Activated CD4-positive, alpha-beta T cell treated with anti-CD3 and anti-CD28 coated beads, Interleukin-2, amount 50 U/mL, for 24 hours (primary cell): Measurements from ENCODE around the gene SLC35A2.
A peak's percentile ranks its signal among the peaks of the same experiment; 100 is the strongest.
"Not testable (repeated sequence)": the region's sequence is repeated elsewhere in the genome, so short reads cannot be mapped to it uniquely, and the experiment has no call there.

ENCODE experiments used
- DNase-seq, 2 donors: peaks; one replicate each; pipeline ENCODE4 v3.0.0-alpha.2; 2020; ENCODE audit warnings: low read depth in 1 of 2, low spot score in 1 of 2

SLC35A2 gene

DNA sequence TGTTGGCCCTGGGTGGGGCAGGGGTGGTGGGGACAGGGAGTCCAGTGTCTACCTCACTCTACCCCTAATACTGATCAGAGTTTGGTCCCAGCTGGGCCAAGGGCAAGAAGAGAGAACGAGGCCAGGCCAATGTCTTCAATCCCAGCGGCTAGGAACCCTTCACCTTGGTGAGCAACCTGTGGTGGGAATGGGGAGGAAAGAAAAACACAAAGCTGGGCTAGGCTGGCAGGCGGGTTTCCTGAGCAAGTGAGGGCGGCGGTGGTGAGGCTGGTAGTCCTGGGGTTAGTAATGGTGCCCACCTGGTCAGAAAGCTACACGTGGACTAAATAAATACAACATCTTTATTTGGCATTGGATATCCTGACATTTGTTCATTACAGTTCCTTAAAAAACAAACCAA is 8.2 kb downstream of the SLC35A2 start:
- no peak for DNase-seq

DNA sequence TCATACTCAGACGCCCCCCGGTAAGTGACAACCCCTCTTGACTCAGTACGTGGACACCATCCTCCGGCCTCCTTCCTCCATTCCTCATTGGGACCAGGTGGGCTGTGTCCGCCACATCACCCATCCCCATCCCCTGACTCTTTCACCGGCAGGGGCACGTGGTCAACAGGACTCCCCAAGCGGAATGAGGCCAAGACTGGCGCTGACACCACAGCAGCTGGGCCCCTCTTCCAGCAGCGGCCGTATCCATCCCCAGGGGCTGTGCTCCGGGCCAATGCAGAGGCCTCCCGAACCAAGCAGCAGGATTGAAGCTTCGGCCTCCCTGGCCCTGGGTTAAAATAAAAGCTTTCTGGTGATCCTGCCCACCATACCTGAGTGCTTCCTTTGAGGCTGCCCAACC is 8.7 kb downstream of the SLC35A2 start:
- no peak for DNase-seq

DNA sequence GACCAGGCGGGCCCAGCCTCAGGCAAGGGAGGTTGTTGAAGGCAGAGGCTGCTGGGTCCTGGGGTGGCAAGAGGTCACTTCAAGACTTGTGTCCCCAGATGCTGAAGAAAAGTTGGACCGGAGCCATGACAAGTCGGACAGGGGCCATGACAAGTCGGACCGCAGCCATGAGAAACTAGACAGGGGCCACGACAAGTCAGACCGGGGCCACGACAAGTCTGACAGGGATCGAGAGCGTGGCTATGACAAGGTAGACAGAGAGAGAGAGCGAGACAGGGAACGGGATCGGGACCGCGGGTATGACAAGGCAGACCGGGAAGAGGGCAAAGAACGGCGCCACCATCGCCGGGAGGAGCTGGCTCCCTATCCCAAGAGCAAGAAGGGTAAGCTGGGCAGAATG is 9.3 kb downstream of the SLC35A2 start:
- no peak for DNase-seq

DNA sequence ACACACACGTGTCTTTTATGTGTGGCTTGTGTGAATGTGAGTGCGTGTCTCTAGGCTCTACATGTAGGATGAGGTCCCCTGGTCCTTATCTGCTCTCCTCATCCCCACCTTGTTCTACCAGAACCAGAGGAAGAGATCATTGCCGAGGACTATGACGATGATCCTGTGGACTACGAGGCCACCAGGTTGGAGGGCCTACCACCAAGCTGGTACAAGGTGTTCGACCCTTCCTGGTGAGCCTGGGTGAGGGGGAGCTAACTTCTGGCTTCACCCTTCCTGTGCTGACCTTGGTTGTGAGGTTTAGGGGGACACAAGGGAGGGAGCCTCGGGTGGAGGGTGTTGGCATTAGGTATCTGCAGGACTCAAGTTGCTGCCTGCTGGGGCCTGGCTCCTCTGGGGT is 10.4 kb downstream of the SLC35A2 start:
- DNase-seq, result no peak

DNA sequence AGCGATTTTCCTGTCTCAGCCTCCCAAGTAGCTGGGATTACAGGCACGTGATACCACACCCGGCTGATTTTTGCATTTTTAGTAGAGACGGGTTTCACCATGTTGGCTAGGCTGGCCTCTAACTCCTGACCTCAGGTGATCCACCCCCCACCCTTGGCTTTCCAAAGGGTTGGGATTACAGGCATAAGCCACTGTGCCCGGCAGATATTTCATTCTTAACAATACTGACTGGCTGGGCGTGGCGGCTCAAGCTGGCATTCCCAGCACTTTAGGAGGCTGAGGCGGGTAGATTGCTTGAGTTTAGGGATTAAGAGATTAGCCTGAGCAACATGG is 12.4 kb downstream of the SLC35A2 start:
- no peak for DNase-seq

DNA sequence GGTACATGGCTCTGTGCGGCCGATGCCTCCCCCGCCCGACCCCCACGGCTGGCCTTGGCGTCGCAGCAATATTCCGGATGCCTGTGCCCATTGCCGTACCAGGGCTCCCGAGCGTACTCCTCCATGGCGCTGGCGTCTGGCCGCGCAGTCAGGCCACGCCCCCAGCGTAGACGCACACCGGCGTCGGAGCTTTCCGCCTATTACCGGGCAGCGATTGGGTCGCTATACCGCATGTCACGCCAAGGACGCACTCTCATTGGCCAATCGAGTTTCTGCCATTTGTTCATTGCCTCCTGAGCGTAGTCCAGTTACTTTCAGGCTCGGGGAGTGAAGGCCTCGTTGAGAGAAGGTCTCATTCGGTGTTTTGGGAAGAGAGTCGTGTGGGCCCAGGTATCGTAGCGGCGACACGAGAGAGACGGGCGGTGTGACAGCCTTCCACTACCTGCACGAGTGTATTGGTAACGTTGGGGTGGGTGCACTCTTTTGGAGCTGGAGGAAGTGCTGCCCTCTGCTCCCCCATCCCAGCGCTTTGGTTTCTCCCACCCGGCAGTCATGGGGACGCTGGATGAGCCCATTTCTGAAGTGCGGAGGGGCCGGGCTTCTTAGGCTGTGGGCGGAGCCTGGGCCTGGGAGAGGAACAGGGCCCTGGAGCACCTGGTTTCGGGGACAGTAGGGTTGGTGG is 13.7 kb downstream of the SLC35A2 start, which contains the start of the genes PQBP1 and TIMM17B:
PQBP1 (plus strand) TSS at position 306 of the 682 bp plus-strand sequence. CDS start 580 bp downstream, outside the sequence.
TIMM17B (minus strand) TSS at position 144 of the 682 bp plus-strand sequence; CDS start at position 125, 19 bp downstream.
- peak; percentile 58 to 77 for DNase-seq

DNA sequence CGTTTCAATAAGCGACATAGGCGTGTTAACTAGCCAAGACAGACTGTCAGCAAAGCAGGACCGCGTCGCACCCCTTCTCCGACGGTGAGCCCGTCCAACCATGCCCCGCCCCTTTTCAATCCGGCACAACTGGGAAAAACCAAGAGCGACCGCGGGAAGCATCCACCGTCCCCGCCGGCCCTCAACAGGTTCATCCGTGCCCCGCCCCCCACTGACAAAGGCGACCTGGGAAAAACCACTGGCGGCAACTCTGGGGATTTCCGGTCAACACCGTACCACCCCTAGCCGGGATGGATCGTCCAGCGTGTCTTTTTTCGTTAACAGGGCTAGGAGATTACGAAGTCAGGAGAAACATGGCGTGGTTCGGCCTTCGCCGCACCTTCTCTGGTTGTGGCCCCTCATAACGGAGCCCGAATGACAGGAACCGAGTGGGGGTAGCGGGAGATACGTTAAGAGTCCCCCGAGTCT is 14.3 kb downstream of the SLC35A2 start:
- DNase-seq, result peak in 1 of 2 donors; percentile 54

DNA sequence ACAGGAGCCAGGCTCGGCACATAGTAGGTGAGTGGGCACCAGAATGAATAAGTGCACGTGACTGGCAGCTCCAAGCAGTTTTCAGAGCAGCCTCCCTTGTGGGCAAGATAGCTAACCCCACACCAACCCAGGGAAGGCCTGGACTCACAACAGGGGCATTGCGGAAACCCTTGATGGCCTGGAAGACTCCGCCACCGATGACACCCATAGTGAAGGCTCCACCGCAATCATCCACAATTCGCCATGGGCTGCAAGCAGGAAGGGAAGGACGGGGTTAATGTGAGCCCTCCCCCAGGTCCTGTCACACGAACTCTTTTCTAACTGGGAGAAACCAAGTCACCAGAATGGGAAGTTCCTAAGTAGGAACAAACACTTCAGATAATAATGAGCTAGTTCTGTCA is 14.8 kb downstream of the SLC35A2 start:
- no peak for DNase-seq

DNA sequence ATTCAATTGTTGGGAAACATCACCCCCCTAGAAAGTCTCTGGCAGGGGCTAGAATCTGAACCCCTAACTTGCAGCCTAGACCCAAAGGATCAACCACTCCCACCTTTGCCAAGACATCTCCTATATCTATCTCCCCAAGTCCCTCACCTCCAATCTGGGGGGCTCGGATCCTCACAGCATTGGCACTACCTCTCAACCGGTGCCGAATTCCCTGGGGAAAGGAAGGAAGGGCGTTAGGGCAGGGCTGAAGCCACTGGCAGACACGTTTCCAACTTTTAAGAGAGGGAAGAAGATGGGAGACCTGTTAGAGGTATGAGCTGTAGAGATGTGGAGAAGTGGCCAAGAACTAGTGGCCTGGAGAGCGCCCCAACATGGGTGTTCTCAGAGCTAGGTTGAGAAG is 16.6 kb downstream of the SLC35A2 start:
- no peak for DNase-seq

DNA sequence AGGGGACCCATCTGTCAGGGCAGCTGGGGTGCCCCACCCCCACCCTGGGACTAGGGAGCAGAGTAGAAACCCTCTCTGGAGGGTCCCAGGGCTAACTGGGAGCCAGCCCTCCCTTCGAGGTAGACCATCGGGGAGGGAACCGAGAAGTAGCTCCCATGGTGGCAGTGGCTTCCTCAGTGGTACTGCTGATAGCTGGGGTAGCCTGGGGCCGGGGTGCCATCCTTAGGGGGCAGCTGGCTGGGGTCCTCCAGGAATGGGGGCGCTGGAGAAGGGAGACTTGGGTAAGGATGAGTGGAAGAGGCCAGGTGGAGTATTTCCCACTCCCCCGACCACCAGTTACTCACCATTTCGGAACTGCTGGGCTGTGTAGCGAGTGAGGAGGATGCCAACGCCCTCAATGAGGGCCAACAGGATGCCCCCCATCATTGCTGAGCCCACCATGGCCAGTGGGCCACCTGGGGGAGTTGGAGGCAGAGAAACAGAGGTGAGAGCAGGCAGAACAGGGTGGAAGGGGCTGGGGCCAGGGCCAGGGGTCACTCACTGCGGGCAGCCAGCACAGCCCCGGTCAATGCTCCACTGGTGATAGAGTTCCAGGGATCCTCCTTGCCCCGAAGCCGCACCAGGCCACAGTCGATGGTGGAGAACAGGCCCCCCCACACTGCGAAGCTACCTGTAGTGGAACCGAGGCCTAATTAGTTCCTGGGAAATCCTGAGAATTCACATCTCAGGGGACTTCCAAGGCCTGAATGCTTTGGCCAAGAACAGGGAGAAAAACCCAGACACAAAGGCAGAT is 17.7 kb downstream of the SLC35A2 start:
- no peak for DNase-seq

DNA sequence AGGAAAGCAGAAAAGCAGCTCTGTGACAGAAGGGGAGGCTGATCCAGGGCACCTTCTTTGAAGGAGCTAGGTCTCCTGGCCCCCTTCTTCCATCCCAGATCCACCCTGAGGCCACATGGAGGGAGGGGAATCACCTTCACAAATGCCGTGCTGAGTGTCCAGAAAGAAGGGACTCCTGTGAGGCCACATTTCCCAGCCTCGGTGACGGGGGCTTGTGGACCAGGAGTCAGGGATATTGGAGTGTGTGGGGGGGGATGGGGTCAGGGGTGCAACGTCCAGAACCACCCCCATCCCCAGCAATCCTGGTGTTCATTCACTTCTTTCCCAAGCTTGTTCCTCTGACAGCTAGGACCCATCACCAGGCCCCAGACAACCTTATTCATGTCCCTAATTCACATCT is 18.6 kb downstream of the SLC35A2 start:
- no peak for DNase-seq

DNA sequence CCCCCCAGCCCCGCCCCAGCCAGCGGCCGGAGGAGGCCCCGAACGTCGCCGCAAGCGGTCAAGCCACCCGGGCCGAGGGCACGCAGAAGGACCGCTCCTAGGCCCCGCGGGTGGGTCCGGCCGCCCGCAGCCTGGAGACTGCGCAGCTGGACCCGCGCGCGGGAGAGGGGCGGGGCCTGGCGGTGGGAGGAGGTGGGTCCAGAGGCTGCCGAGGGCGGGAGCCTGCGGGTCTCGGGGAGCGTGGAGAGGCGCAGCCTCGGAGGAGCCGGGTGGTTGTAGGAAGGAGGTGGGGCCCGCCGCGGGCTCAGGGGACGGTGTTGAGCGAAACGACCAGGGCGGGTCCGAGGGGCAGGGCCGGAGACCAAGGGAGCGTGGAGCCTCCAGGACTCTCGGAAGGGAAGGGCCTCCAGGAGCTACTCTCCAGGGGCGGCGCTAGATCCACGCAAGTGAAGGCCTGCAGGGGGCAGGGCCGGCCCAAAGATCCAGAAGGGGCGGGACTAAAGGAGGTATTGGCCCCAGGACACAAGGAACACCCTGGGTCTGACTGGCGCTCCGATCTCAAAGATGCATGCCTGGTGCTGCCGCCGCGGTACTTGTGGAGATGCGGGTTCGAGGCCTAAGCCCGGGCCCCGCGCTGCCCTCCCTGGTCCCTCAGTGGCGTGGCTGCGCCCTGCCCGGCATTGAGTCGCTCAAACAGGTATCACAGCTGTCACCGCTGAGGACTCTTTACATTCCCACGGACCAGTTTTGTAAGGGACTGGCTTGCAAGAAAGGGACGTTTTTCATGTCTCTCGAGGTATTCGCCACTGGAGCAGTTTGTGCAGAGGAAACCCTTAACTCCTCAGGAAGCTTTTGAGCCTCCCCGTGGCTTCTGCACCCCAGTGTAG is 19.8 kb downstream of the SLC35A2 start:
- peak in 1 of 2 donors; percentile 59 for DNase-seq

DNA sequence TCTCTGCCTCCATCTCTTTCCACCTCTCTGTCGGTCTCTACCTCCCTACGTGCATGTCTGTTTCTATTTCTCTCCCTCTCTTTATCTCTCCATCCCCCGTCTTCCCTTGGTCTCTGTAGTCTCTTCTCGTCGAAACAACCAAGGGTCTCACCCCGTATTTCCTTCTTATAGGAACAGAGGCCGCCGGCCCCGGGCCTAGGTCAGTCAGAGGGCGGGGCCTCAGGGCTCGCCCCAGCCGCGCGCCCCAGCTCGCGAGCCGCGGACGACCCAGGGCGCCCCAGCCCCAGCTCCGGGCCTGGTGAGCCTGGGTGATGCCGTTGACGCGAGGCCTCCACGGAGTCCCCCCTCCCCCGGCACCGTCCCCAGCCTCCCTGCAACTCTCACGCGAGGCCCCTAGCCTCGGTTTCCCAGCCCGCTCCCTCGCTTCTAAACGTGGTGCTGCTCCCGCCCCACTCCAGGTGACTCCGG is 20.5 kb downstream of the SLC35A2 start:
- no peak for DNase-seq

DNA sequence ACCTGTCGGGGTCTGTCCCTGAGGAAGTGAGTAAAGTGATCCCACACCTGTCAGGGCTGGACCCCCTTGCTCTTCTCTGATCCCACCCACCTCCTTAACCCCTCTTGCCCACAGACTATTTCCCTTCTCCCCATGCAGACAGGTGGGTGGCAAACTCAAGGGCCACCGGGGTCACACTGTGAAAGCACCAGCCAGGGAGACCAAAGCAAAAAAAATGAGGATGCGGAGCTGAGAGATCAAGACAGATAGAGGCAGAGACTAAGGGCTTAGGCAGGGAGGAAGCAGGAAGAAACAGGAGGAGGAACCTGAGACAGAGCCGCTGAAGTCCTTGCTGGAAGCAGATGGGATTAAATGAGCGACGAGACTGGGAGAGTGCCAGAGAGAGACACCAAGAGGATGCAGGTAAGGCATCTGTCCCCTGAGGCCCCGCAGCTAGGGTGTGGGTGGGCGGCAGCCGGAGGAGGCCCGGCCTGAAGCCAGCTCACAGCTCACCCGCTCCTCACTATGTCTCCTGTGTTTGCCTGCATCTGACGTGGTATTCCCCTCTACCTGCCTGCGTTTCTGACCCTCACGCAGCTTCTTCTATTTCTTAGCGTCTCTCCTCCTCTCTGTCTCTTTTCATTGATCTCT is 21.0 kb downstream of the SLC35A2 start:
- no peak for DNase-seq

DNA sequence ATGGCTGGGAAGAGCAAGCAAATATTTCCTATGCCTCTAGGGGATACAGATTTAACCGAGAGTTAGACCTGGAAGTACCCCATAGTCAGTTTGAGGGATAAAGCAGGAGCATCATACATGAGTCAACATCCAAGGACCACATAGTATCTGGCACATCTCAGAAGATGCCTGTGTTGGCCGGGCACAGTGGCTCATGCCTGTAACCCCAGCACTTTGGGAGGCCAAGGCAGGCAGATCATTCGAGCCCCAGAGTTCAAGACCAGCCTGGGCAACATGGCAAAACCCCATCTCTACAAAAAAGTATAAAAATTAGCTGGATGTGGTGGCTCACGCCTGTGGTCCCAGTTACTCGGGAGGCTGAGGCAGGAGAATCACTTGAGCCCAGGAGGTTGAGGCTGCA is 24.9 kb downstream of the SLC35A2 start:
- DNase-seq, result not testable (repeated sequence)

DNA sequence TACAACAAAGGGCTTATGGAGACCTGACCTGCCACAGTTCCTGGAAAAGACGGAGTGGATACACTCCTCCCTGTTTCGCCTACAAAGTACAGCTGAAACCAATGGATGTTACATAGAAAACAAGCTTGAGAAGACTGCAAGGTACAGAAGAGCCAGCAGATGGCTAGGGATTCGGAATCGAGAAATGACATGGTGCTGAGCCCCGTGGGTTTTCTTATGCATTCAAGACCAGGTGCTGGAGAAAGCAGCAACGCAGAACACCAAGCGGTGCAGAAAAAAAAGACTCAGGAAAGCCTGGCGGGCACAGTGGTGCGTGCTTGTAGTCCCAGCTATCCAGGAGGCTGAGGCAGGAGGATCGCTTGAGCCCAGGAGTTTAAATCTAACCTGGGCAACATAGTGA is 27.7 kb downstream of the SLC35A2 start:
- no peak for DNase-seq

DNA sequence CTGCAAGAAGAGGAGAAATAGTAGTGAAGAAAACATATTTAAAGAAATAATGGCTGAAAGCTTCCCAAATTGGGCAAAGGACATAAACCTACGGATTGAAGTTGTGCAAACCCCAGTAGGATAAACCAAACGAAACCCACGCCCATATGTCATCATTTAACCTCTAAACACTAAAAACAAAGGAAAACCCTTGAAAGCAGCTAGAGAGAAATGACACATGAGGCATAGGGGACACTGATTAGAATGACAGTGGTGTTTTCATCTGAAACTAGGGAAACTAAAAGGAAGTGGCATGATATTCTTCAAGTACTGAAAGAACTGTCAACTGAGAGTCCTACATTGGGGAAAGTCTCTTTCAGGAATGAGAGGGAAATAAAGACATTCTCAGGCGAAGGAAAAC is 34.5 kb downstream of the SLC35A2 start:
- not testable (repeated sequence) for DNase-seq

DNA sequence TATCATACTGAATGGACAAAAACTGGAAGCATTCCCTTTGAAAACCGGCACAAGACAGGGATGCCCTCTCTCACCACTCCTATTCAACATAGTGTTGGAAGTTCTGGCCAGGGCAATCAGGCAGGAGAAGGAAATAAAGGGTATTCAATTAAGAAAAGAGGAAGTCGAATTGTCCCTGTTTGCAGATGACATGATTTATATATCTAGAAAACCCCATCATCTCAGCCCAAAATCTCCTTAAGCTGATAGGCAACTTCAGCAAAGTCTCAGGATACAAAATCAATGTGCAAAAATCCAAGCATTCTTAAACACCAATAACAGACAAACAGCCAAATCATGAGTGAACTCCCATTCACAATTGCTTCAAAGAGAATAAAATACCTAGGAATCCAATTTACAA is 39.4 kb downstream of the SLC35A2 start:
- not testable (repeated sequence) for DNase-seq

DNA sequence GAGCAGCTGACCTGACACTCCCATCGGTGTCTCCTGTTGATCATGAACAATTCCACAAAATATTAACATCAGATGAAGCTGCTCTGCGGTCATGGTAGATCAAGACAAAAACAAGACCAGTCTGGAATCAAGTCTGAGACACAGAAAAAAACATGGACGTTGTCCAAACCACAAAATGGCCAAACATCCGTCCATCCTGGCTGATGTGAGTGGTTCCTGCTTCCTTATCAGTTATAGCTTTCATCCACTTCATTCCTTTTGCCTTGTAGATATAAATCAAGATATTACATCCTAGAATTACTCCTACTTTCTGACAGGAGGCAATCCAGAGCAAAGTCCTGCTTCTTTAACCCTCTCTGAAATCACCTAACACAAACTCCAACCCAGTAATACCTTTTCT is 47.2 kb downstream of the SLC35A2 start:
- no peak for DNase-seq

DNA sequence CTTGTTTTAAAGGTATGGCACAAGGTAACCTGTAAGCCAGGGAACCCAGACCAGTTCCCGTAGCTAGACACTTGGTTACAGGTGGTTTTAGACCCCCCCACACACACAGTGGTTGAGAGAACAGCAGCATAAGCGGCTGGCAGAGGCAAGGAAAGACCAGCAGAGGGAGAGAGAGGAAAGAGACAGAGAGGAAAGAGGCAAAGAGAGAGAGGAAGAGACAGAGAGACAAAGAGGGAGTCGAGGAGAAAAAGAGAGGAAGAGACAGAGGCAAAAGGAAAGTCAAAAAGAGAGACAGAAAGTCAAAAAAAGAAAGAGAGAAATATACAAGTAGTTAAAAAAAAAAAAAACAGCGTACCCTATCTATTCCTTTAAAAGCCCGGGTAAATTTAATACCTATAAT is 56.5 kb downstream of the SLC35A2 start:
- no peak for DNase-seq
